ENCODE results near the gene WRAP73.
A peak's percentile ranks its signal among the peaks of the same experiment; 100 is the strongest.

The WRAP73 gene

GRCh38 chr1:3610527-3611169, 39.3 kb downstream of the WRAP73 start:
- peak in 2 of 6 experiments; percentile 8 to 32 for DNase-seq

GRCh38 chr1:3609769-3610526, 40.0 kb downstream of the WRAP73 start:
- DNase-seq, result no peak

- no peak for DNase-seq
Measured at GRCh38 chr1:3609016-3609768, 40.7 kb downstream of the WRAP73 start.

- DNase-seq, result no peak
Measured at GRCh38 chr1:3608154-3608553, 41.7 kb downstream of the WRAP73 start.

GRCh38 chr1:3607703-3608065, 42.2 kb downstream of the WRAP73 start:
- no peak for DNase-seq

- no peak for DNase-seq
Measured at GRCh38 chr1:3606779-3607702, 42.9 kb downstream of the WRAP73 start.

- DNase-seq, result no peak
Measured at GRCh38 chr1:3604997-3605823, 44.7 kb downstream of the WRAP73 start.

GRCh38 chr1:3604468-3604974, 45.4 kb downstream of the WRAP73 start:
- DNase-seq, result no peak

GRCh38 chr1:3603571-3604467, 46.1 kb downstream of the WRAP73 start:
- DNase-seq, result no peak

GRCh38 chr1:3603156-3603555, 46.7 kb downstream of the WRAP73 start:
- DNase-seq, result no peak

GRCh38 chr1:3602375-3602774, 47.5 kb downstream of the WRAP73 start:
- DNase-seq, result no peak

GRCh38 chr1:3601743-3602142, 48.2 kb downstream of the WRAP73 start:
- no peak for DNase-seq

GRCh38 chr1:3600354-3600753, 49.5 kb downstream of the WRAP73 start:
- no peak for DNase-seq

- no peak for DNase-seq
Measured at GRCh38 chr1:3599816-3600215, 50.1 kb downstream of the WRAP73 start.

- DNase-seq, result no peak
Measured at GRCh38 chr1:3599286-3599811, 50.6 kb downstream of the WRAP73 start.

GRCh38 chr1:3598522-3599285, 51.2 kb downstream of the WRAP73 start:
- no peak for DNase-seq

GRCh38 chr1:3598051-3598491, 51.8 kb downstream of the WRAP73 start:
- DNase-seq, result no peak

GRCh38 chr1:3597599-3597964, 52.3 kb downstream of the WRAP73 start:
- DNase-seq, result peak in 2 of 6 experiments; percentile 15 to 56

Measured in stimulated activated naive CD4-positive, alpha-beta T cell (primary cell).